HL-60/S4 treated with phorbol 12-myristate 13-acetate at 8.2 ng/mL for 4 days and 3 days (cell line): Measurements from ENCODE around the gene LPP.

Experiments used
- in situ Hi-C: fragments of 300-500 bp; cut with MboI; formaldehyde crosslinking; loops from 2 replicates; pipeline ENCODE4 v1.15.0; 2022; ENCODE audit warnings: low sequenced_read_pairs

The LPP gene

DNA sequence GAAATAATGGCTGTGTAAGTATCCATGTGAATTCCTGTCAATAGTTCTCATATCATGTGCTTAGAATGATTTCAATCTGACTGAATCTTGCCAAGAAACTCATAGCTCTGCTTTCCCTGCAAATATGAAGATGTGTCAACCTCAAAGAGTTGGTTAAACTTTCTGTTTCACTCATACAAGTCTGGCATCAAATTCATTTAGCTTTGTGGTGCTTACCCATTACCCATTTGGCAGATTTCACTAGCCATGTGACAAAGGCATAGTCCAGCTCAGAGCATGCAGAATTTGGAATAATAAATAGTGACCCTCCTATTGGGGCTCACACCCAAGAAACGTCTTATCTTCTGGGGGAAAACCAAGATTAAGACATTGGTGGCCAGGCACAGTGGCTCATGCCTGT, 761.2 kb downstream of the LPP start:
- in situ Hi-C loops: no loop called here

DNA sequence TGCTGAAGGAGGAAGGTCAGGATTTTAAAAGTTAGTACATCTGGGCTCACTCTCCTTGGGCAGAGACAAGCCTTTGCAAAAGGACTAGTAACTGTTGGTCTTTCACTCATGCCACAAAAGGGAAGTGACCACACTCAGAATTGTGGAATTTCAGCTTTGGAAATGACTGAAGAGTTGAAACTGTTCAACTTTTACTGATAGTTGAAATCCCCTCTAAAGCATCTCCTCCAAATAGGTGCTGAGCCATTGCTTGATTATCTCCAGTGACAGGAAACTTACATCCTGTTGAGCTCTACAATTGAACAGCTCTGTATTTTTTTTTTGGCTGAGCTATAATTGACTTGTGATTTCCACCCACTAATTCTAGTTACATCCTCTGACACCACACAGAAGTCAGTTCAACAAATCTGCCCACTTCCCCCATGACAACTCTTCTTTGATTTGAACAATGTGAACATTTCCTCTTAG, 763.0 kb downstream of the LPP start:
- in situ Hi-C loops: no loop called here

DNA sequence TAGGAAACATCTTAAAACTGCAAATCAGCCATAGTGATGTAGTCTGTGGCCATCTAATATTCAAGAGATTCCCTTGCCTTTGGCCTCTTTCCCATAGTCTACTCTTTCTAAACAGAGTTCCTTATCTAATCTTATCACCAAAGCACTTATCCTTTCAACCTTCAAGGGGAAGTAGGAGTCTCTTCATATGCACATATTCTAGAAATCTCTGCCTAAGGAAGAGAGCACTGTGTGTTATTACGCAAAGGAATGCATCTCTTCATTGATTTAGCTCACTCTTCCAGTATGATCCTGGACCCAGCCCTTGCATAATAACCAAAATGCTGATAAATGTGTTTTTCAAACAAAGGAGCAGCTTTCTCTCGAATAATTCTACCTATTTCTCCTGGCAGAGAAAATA, 764.1 kb downstream of the LPP start:
- in situ Hi-C loops: no loop called here

DNA sequence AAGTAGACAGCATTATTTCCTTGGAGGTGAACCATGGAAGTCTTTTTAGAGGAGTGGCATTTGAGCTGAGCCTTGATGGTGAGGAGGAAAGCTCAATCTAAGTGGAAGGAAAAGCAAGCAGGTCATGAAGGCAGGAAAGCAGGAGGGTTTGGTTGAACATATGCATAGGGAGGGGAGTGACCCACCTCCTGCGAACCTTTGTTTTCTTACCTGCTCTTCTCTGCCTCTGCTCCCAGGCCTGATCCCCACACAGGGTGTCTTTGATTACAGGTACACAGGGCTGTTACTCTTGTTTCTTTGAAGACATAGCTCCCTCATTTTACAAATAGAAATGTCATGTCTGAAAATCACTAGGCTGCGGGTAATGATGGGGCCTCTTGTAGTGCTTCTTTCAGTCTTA, 769.7 kb downstream of the LPP start:
- in situ Hi-C loops: no loop called here

DNA sequence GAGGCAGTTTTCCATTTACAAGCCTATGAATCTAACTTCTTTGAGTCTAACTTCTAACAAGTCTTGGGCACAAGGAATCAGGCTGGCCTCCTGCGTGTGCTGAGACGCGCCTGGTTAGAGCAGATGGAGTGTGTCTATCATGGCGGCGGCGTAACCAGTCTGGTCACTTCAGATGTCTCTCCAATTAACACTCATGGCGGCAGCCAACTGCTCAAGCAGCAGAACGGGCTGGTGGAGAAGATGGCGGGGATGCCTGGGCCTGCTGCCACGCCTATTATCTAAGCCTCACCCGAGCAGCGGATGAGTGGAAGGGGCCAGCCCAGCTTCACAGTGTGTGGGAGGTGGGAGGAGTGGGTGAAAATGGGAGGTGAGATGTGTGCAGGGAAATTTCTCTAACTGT, 771.4 kb downstream of the LPP start:
- in situ Hi-C loops: no loop called here

DNA sequence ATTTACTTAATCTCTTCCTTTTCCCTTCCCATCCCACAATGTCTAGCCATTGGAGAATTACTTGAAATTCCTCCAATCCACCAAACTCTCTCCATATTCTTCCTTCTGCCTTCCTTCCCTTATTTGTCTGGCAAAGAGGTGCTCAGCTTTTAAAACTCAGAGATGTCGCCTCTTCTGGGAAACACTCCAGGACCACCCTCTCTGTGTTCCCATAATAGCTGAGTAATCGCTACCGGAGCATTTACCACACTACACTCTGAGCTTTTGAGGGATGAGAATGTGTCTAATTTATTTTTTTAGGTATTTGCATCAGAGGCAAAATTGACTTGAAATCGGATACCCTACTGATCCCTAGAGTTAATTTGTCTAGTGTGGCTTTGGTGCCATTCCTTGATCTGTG, 772.2 kb downstream of the LPP start:
- in situ Hi-C loops: no loop called here

DNA sequence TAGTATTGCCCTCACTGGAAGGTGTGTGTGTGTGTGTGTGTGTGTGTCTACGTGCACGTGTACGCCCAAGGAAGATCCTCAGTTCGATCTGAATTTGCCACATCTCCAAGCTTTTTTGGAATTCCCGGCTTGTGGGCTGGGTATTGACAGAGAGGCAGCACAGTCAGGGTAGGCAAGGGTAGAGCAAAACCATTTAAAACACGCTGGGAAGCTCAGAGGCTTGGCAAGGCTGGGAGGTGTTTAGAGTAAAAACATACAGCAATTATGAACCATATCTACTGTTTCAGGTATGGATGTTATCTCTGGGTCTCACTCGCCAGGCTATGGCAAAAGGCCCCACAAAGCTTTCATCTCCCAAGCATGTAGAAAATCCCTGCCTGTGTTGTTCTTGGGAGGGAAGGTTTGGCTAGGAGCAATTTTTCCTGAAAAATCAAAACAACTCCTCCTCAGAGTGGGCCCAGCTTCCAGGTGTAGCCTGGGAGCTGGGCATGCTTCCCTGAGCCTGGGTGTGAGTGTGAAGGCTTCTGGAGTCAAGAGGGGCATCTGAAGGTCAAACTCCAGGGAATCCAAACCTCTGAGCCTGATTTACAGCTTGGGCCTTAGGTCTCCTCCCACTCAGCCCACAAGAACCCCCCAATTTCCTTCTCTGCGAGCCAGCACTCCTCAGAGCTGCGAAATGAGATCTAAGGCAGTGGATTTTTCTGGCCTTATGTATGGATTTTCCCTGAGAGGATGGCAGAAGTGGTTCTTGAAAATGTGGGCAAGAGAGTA, 773.0 kb downstream of the LPP start:
- in situ Hi-C loops: no loop called here

DNA sequence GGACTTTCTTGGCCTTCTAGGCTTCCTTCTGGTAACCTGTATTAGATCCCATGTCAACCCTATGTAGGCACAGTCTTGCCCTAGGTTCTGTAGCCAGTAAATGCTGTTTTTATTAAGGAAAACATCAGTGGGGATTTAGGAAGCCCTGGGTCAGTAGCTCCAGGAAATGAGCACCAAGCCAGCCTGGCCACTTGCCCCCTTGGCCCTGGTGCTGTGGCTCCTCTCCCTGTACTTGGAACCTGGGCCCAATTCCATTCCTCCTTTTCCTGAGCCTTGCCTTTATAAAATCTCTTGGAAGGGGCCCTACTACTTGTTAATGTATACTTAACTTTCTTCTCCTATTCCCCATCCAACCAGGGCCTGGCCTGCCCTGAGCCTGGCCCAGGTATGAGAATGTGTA, 774.0 kb downstream of the LPP start:
- in situ Hi-C loops: no loop called here

DNA sequence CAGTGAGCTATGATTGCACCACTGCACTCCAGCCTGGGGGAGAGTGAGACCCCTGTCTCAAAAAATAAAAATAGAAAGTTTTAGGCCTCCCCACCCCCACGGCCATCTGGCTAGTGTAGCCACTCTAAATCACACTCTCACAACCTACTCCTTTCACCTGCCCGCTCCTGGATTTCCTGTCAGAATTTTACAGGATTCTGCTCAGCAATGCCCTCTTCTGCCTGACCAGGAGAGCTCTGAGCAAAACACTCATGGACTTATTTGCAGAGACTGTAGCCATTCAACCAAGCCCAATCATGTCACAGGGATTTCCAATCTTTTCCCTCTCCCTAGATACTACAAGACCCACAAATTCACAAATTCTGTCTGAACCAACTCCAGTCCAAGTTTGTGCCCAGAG, 775.2 kb downstream of the LPP start:
- in situ Hi-C loops: no loop called here

DNA sequence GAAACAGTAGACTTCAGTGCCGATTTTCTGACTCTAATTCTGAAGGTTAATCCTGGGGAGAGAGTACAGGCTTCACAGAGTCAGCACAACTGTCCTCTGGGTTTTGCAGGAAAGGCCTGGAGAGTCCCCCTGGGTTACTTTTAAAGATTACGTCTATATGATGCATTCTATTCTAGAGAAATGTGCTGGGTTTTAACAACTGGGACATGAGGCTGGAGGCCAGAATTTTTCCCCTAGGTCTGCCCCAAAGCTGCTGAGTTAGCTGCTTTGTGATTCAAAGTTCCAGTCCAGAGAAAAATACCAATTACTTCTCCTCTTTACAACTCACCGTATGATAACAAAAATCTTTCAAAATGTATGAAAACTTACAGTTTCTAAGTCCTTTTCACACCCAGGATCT, 777.1 kb downstream of the LPP start:
- in situ Hi-C loops: no loop called here

DNA sequence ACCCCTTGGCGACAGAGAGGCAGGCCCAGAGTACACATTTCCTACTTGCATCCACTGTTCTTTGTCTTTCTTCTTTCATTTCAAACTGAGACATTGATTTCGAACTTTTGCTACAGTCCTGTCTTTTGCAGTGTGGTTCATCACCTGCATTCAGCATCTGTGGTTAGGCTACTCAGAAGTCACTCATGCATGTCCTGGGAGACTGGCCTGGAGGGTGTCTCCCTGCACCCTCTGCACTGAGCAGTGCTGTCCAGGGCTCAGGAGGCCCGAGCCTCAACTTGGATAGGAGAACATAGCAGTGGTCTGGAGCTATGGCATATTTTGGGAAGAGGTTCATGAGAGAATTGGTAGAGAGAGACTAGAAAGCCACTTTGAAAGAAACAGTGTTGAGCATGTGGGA, 777.6 kb downstream of the LPP start:
- in situ Hi-C loops: no loop called here

DNA sequence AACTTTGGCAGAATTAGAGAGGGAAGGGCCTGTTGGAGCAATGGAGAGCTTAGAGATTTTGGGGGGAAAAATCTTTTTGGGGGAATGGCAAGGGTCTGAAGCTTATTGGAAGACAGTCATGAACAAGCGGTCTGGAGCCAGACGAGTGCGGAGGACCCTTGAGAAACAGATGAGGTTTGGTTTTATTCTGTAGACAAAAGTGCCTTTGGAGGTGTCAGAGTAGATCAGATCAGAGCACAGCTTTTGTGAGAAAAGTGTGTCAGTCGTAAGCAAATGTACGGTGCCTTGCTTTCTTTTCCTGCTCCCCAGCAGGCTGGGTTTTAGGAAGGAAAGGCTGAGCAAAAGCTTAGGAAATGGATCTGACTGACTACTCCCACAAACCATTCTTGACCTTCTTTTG, 781.0 kb downstream of the LPP start:
- in situ Hi-C loops: no loop called here

DNA sequence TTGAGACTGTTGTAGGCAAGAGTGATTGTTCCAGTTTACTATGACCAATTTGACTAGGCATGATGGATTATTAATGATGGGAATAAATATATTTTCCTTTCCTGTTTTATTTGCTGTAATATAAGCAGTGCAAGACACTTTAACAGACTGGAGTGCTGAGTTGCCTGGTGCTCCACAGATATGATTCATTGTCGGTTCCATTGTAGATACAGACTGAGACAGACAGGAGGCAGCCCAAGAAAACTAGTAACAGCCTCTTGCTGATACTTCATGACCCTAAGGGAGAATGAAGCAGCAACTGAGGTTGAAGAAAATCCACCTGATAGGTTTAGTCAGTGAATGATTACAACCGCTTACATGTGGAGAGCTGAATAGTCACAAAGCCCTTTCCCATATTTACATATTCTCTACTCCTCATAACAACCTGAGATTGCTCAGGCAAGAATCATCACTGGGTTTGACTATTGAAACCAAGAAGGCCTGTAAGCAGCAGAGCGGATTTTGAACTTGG, 782.7 kb downstream of the LPP start:
- in situ Hi-C loops: no loop called here

DNA sequence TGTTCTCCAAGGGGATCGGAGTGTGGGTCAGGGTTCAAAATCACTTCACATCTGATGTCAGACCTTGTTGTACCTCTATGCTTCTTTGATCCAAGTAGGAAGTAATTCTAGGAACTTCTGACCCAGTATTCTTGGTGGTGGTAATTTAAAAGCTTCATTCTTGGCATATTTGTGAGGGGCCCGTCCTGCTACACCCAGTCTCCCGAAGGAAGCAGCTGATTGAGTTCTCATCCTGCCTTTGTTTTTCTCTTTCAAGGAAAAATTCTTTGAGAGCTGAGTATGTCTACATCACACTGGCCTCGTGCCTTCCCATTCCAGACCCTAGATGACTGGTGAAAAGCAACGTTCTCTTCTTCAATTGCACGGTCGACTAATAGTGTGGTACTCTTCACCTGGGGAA, 783.4 kb downstream of the LPP start:
- in situ Hi-C loops: no loop called here

DNA sequence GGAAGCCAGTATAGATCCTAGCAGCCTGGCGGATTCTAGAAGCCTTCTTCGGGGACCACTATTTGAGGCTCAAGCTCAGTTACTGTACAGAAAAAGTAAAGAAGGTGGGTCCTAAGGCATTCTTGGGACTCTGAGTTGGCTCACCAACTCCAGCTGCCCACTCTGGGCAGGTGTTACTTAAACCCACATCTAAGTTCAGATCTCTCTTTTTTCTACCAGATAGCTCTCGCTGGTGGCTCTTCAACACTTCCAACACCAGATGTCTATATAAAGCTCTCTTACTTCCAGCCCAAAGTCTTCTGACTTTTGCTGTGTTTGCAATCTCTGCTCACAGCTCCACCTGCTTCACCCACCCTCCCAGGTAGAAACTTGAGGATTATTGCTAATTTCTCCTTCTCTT, 785.0 kb downstream of the LPP start:
- in situ Hi-C loops: no loop called here

DNA sequence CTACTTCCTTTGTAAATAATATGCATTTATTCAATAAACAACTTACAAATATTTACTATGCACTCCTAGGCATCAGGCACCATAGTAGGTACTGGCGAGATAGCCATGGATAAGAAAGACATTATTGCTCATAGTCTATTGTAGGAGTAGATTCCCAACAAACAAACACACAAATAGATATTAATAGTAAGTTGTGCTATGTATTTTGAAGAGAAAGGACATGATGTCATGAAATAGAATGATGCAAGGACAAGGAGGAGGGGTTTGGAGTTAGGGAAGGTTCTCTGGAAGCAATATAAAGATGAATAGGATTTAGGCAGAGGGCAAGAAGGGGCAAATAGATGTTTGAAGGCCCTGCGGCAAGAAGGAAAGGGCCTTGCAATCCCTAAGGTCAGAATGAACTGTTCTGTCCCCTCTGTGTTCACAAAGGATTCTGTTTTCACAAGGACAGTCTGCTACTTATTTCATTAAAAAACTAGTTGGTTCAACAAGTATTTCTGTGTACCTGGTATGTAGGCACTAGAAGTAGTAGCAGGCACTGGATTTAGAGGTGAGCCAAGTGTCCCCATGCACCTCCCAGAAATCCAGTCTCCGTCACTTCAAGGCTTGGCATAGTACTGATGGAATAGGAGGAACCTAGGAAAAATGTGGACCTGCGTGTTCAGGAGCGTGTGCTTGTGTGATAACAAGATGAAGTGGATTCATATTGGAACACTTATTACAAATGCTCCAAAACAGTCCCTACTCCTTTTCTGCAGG, 786.0 kb downstream of the LPP start:
- in situ Hi-C loops: no loop called here
